ENCODE data around the gene C18orf32. TPM values are rescaled to one million over a fixed set of nuclear protein-coding genes. Genes with fewer than 3 reads are reported as not detected.

C18orf32 gene
- total RNA-seq, 2 donors from 2014 or later, result 37.1 to 56.6 TPM

DNA sequence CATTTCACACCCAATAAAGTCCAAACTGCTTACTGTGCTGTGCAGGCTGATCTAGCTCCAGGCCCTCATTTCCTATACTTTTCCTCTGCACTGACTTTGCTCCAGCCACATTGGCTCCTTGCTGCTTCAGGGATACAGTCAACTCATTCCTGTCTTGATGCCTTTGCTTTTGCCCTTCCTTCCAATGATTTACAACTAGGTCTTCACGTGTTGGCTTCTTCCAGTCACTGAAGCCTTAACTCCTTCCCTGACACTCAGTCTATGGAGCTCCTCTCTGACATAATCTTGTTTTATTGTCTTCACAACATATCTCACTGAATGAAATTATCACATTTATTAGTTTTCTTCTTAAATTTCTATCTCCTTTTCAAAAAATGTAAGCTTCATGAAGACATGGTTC is 16.9 kb upstream of the C18orf32 start:
- intact Hi-C loops (cut with DNase I), result no loop called here
- Histone ChIP-seq H3K27ac (no peak overlapping the region), H3K4me1 (replicated peaks) (no peaks in the 10 kb centered on the region), H3K36me3 (no peaks in the 10 kb centered on the region), H3K9me3 (no peaks in the 10 kb centered on the region), H3K27me3 (replicated peaks; ENCODE audit: insufficient read depth) (no peaks in the 10 kb centered on the region), H3K4me3 (no peak overlapping the region)
- WGBS, result 15% methylated on average over 1 of the region's 1 CpG
- DNase-seq (ENCODE audit: low spot score), result no peak
- TF ChIP-seq POLR2AphosphoS5 (IDR thresholded peaks at IDR 0.05) (no peak), POLR2A (IDR thresholded peaks at IDR 0.05) (no peak)
- TF ChIP-seq, protein P1, sequence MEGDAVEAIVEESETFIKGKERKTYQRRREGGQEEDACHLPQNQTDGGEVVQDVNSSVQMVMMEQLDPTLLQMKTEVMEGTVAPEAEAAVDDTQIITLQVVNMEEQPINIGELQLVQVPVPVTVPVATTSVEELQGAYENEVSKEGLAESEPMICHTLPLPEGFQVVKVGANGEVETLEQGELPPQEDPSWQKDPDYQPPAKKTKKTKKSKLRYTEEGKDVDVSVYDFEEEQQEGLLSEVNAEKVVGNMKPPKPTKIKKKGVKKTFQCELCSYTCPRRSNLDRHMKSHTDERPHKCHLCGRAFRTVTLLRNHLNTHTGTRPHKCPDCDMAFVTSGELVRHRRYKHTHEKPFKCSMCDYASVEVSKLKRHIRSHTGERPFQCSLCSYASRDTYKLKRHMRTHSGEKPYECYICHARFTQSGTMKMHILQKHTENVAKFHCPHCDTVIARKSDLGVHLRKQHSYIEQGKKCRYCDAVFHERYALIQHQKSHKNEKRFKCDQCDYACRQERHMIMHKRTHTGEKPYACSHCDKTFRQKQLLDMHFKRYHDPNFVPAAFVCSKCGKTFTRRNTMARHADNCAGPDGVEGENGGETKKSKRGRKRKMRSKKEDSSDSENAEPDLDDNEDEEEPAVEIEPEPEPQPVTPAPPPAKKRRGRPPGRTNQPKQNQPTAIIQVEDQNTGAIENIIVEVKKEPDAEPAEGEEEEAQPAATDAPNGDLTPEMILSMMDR (IDR thresholded peaks at IDR 0.05), result no peak

DNA sequence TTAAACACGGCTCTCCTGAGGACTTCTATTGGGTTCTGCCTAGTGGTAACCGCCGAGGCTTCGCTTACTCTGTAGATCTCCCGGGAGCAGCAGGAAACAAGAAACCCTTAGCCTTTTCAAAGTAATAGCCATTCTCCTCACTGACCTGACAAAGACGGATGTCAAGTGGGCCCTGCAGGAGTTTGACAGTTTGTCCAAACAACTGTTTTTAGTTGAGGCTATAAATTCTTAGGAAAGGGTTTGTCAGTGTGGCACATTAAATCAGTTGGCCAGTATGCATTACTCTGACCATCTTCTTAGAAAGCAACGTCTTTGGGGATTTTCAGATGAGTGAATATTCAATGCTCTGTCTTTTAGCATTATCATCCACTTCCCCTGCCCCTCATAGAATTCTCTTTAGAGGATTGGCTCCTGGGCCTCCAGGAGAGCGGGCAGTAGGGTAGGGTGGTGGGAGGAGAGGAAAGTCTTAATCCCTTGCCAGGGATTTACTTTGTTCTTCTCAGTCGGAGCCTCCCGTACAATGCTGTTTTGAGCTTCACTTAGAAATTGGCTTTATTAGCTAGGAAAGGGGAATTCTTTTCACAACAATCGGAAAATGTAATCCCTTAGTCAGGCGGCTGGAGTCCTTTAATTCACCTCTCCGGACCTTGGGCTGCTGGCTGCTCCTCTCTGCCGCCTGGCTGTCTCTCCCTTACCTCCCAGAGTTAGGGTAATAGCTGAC is 13.3 kb upstream of the C18orf32 start:
- intact Hi-C loops (cut with DNase I), result no loop called here
- WGBS, result 56% methylated on average over 14 of the region's 14 CpGs
- no peaks in the 10 kb centered on the region for H3K9me3 ChIP-seq
- no peaks in the 10 kb centered on the region for H3K27me3 ChIP-seq (replicated peaks; ENCODE audit: insufficient read depth)
- no peak for DNase-seq (ENCODE audit: low spot score)
- TF ChIP-seq, protein P1 (IDR thresholded peaks at IDR 0.05), result no peak
- TF ChIP-seq POLR2AphosphoS5 (IDR thresholded peaks at IDR 0.05) (no peak), POLR2A (IDR thresholded peaks at IDR 0.05) (no peak)
- H3K4me1 ChIP-seq (replicated peaks), result no peaks in the 10 kb centered on the region
- H3K27ac ChIP-seq, result no peak overlapping the region
- H3K4me3 ChIP-seq, result no peak overlapping the region
- no peaks in the 10 kb centered on the region for H3K36me3 ChIP-seq

DNA sequence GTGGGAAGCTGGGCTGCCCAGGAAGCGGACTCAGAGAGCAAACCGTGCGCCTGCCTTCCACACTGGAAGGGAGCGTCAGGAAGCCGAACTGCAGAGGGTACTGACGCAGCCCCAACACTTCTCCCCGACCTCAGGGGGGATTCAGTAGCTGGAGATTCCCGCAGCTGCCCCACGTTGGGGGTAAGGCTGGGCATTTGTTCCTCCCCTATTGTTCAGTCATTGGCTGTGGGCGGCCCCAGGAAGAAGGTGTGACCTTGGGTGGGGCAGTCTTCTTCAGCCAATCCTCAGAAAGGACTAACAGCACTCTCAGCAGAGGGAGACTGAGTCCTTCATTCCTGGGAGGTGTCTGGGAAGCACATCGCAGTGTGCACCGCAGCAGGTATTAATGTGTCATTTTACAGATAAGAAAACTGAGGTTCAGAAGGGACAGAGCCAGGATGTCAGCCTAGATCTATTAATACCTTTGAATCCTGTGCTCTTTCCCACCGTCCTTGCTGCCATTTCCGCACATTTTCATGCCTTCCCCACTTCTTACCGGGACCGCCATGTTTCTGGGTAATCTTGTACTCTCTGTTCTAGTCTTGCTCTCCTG is 12.1 kb upstream of the C18orf32 start:
- no peak overlapping the region for H3K27ac ChIP-seq
- WGBS, result 84% methylated on average over 16 of the region's 16 CpGs
- H3K9me3 ChIP-seq, result no peaks in the 10 kb centered on the region
- H3K36me3 ChIP-seq, result no peaks in the 10 kb centered on the region
- H3K27me3 ChIP-seq (replicated peaks; ENCODE audit: insufficient read depth), result no peaks in the 10 kb centered on the region
- no peak overlapping the region for H3K4me3 ChIP-seq
- no peak for TF ChIP-seq POLR2A (IDR thresholded peaks at IDR 0.05)
- no peak for TF ChIP-seq POLR2AphosphoS5 (IDR thresholded peaks at IDR 0.05)
- TF ChIP-seq, protein P1 (IDR thresholded peaks at IDR 0.05), result no peak
- DNase-seq (ENCODE audit: low spot score), result no peak
- intact Hi-C loops (cut with DNase I), result loop anchor here (10.0 kb wide), 1 partner anchor 786 kb away; the partner anchor contains the start of genes CXXC1 and MBD1
- H3K4me1 ChIP-seq (replicated peaks), result no peaks in the 10 kb centered on the region

DNA sequence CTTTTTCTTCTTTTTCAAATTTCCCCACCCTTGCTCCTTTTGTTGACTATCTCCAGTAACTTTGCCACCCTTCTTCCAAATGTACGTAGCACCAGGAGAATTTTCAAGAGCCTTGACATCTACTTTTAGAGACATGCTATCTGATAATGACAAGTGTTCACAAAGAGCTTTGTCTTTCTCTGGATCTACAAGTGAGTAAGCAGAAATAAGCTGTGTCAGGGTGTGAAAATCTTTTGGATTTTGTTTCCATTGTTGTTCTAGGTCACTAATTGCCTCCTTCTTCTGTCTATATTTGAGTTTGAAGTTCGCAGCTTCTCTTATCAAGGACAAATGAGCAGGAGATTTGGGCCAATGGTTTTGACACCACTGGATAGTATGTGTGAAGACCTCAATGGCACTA is 8.4 kb upstream of the C18orf32 start:
- H3K27ac ChIP-seq, result no peak overlapping the region
- TF ChIP-seq POLR2A (IDR thresholded peaks at IDR 0.05) (no peak), POLR2AphosphoS5 (IDR thresholded peaks at IDR 0.05) (no peak)
- TF ChIP-seq, protein P1 (IDR thresholded peaks at IDR 0.05), result no peak
- no peaks in the 10 kb centered on the region for H3K9me3 ChIP-seq
- DNase-seq (ENCODE audit: low spot score), result no peak
- no peak overlapping the region for H3K4me3 ChIP-seq
- peaks cover 1% of the 10 kb centered on the region for H3K4me1 ChIP-seq (replicated peaks)
- H3K27me3 ChIP-seq (replicated peaks; ENCODE audit: insufficient read depth), result no peaks in the 10 kb centered on the region
- no peaks in the 10 kb centered on the region for H3K36me3 ChIP-seq
- intact Hi-C loops (cut with DNase I), result loop anchor here (10.0 kb wide), 1 partner anchor 789 kb away; the partner anchor contains the start of genes CXXC1 and MBD1
- 60% methylated on average over 2 of the region's 2 CpGs for WGBS
